DND-41 (cell line): Measurements from ENCODE around the gene PID1.

ENCODE experiments used
- ATAC-seq: fragments of 200-7000 bp; cut with Tn5 transposase; 3 replicates; pipeline ENCODE4 v1.9.1; 2021; ENCODE audit warnings: low read depth; ENCODE audit not compliant: insufficient read depth
- DNase-seq: peaks from one replicate; pipeline ENCODE4 v3.0.0-alpha.2; 2020
- H2AFZ ChIP-seq: 2 replicates; pipeline ENCODE4 v1.6.0; 2012; ENCODE audit warnings: low read depth, low read length
- H3K27ac ChIP-seq: 2 replicates; pipeline ENCODE4 v1.5.1; 2012; ENCODE audit warnings: low read length, inconsistent platforms
- H3K27me3 ChIP-seq: fragments of 200-600 bp; sonication (generic); 2 replicates; pipeline ENCODE4 v1.6.0; 2012; ENCODE audit warnings: low read length, mild to moderate bottlenecking, inconsistent platforms; ENCODE audit not compliant: insufficient read depth, poor library complexity
- H3K36me3 ChIP-seq: 2 replicates; pipeline ENCODE4 v1.5.1; 2012; ENCODE audit warnings: low read length, inconsistent platforms; ENCODE audit not compliant: insufficient read depth
- H3K4me1 ChIP-seq: 2 replicates; pipeline ENCODE4 v1.5.1; 2012; ENCODE audit warnings: mild to moderate bottlenecking, low read length; ENCODE audit not compliant: insufficient read depth
- H3K4me2 ChIP-seq: 2 replicates; pipeline ENCODE4 v1.6.0; 2012; ENCODE audit warnings: mild to moderate bottlenecking, moderate library complexity, low read length, inconsistent platforms; ENCODE audit not compliant: insufficient read depth
- H3K4me3 ChIP-seq, 2 experiments: fragments of 200-600 bp in 1 of 2; shearing (Covaris generic) in 1 of 2; 2 replicates each; pipeline ENCODE4 v1.5.1; 2012 to 2016; ENCODE audit warnings: inconsistent platforms in 2 of 2, low read length in 2 of 2, mild to moderate bottlenecking in 2 of 2, low read depth in 1 of 2, moderate library complexity in 1 of 2
- H3K79me2 ChIP-seq: 2 replicates; pipeline ENCODE4 v1.6.0; 2012; ENCODE audit warnings: low read length, inconsistent platforms; ENCODE audit not compliant: insufficient read depth
- H3K9ac ChIP-seq: 2 replicates; pipeline ENCODE4 v1.6.0; 2012; ENCODE audit warnings: low read depth, mild to moderate bottlenecking, inconsistent platforms, low read length, moderate library complexity
- H3K9me3 ChIP-seq: 2 replicates; pipeline ENCODE4 v1.5.1; 2012; ENCODE audit warnings: low read length, moderate library complexity, mild to moderate bottlenecking, inconsistent platforms; ENCODE audit not compliant: insufficient read depth, severe bottlenecking
- H4K20me1 ChIP-seq: 2 replicates; pipeline ENCODE4 v1.6.0; 2012; ENCODE audit warnings: low read length; ENCODE audit not compliant: insufficient read depth
- EZH2 ChIP-seq: IDR thresholded peaks from 3 replicates; pipeline ENCODE4 v1.6.1; 2012; ENCODE audit warnings: borderline replicate concordance, low read depth, mild to moderate bottlenecking, moderate library complexity, low read length, inconsistent platforms; ENCODE audit not compliant: severe bottlenecking
- TF ChIP-seq, protein P1 (sequence below): IDR thresholded peaks from 2 replicates; pipeline ENCODE4 v1.5.1; 2012; ENCODE audit warnings: borderline replicate concordance, low read length, moderate library complexity, mild to moderate bottlenecking; ENCODE audit not compliant: poor library complexity, severe bottlenecking; ENCODE audit errors: extremely low read depth

Gene PID1

DNA sequence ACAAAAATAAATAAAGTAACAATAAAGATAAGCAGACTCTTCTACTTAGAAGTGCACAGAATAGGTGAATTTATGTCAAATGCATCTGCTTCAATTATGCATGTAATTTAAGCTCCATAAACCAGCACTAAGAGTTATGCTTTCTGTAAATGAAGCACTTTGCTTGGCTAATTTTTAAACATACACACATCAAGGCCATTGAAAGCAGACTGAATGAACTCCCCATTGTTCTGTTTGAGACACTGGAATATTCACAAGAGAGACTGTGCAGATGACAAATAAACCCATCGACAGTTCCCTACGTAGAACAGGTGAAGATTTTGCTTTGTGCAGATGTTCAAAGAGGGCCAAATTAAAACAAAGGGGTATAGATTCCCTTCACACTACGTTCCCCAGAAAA lies 133.4 kb downstream of the PID1 start:
- Histone ChIP-seq H3K36me3 (no peaks in the 10 kb centered on the region), H3K4me1 (no peaks in the 10 kb centered on the region), H3K27me3 (no peaks in the 10 kb centered on the region), H3K4me3 (no peak overlapping the region), H2AFZ (no peak overlapping the region), H4K20me1 (no peaks in the 10 kb centered on the region), H3K9ac (no peak overlapping the region), H3K79me2 (no peaks in the 10 kb centered on the region), H3K27ac (no peak overlapping the region), H3K9me3 (no peaks in the 10 kb centered on the region), H3K4me2 (no peak overlapping the region)
- TF ChIP-seq EZH2, result no peak
- TF ChIP-seq, protein P1, sequence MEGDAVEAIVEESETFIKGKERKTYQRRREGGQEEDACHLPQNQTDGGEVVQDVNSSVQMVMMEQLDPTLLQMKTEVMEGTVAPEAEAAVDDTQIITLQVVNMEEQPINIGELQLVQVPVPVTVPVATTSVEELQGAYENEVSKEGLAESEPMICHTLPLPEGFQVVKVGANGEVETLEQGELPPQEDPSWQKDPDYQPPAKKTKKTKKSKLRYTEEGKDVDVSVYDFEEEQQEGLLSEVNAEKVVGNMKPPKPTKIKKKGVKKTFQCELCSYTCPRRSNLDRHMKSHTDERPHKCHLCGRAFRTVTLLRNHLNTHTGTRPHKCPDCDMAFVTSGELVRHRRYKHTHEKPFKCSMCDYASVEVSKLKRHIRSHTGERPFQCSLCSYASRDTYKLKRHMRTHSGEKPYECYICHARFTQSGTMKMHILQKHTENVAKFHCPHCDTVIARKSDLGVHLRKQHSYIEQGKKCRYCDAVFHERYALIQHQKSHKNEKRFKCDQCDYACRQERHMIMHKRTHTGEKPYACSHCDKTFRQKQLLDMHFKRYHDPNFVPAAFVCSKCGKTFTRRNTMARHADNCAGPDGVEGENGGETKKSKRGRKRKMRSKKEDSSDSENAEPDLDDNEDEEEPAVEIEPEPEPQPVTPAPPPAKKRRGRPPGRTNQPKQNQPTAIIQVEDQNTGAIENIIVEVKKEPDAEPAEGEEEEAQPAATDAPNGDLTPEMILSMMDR, result no peak
- no peak for ATAC-seq
- DNase-seq, result no peak

DNA sequence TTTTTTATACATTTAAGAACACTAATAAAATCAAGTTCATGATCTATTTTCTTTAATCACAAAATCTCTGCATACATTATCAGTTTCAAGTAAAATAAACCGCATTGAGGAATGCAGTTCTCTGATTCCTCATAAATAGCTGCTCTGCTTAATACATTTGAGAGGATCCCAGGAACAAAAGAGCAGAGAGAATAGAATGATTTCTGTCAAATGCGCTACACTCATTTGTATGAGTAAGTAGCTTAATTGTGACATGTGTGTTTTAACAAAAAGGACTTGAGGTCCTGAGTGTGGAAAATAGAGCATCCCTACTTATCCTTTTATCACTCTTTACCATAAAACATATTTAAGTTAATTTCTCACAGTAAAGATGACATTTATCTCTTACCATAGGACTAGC lies 134.0 kb downstream of the PID1 start:
- Histone ChIP-seq H3K4me1 (no peaks in the 10 kb centered on the region), H3K36me3 (no peaks in the 10 kb centered on the region), H3K4me2 (no peak overlapping the region), H3K9ac (no peak overlapping the region), H4K20me1 (no peaks in the 10 kb centered on the region), H3K27ac (no peak overlapping the region), H3K4me3 (no peak overlapping the region), H3K9me3 (no peaks in the 10 kb centered on the region), H3K27me3 (no peaks in the 10 kb centered on the region), H2AFZ (no peak overlapping the region), H3K79me2 (no peaks in the 10 kb centered on the region)
- no peak for ATAC-seq
- DNase-seq, result no peak
- no peak for TF ChIP-seq EZH2
- TF ChIP-seq, protein P1, result no peak

DNA sequence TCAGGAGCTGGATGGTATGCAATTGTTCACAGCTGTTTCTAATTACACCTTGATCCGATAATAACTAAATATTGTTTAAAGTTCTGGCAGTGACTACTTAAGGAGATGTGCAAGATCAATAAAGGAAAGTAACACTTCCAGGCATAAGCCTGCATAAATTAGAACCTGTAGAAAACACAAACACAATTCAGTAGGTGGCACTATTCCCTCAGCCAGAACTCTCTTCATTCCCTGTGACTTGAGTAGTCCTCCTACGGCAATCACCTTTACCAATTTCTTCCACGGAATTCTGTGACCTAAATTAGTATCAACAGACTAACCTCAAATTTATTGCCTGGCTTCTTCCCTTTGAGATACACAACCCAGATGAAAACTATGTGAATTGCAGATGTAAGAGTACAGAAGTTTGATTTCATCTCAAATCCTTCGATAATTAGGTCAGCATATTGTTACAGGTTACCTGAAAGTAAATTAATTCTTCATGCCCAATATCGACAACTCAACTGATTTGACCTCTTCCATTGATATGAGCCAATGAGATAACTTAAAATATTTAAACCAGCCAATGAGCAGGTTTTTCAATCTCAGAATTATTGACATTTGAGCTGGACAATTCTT lies 137.8 kb downstream of the PID1 start:
- Histone ChIP-seq H3K36me3 (no peaks in the 10 kb centered on the region), H3K79me2 (no peaks in the 10 kb centered on the region), H3K9me3 (no peaks in the 10 kb centered on the region), H3K4me2 (no peak overlapping the region), H3K9ac (no peak overlapping the region), H2AFZ (no peak overlapping the region), H3K27ac (no peak overlapping the region), H4K20me1 (no peaks in the 10 kb centered on the region), H3K4me3 (no peak overlapping the region), H3K4me1 (no peaks in the 10 kb centered on the region), H3K27me3 (no peaks in the 10 kb centered on the region)
- DNase-seq, result no peak
- no peak for ATAC-seq
- TF ChIP-seq EZH2, result no peak
- TF ChIP-seq, protein P1, result no peak
